Erythroblast (primary cell): Measurements from ENCODE around the gene KSR1.
A peak's percentile ranks its signal among the peaks of the same experiment; 100 is the strongest.
"Not testable (repeated sequence)": the region's sequence is repeated elsewhere in the genome, so short reads cannot be mapped to it uniquely, and the experiment has no call there.

Experiments
- DNase-seq, 2 experiments: peaks; one replicate each; lab custom pipeline; 2025; lab: John Stamatoyannopoulos, UW
- GATA1 ChIP-seq: IDR thresholded peaks from 2 replicates; pipeline ENCODE4 v1.6.1; 2011; ENCODE audit warnings: low read depth, mild to moderate bottlenecking, control low read depth, low read length, moderate library complexity
- POLR2A ChIP-seq: IDR thresholded peaks from 2 replicates; pipeline ENCODE4 v1.6.1; 2011; ENCODE audit warnings: mild to moderate bottlenecking, low read length

The KSR1 gene

GRCh38 chr17:27433521-27433920 lies 22.7 kb upstream of the KSR1 start:
- TF ChIP-seq POLR2A (no peak), GATA1 (no peak)
- no peak for DNase-seq

- DNase-seq = not testable (repeated sequence)
These were observed 20.7 kb upstream of the KSR1 start for GRCh38 chr17:27435431-27436070.

GRCh38 chr17:27438348-27438998 lies 17.8 kb upstream of the KSR1 start:
- peak in 1 of 2 experiments; percentile 13 for DNase-seq
- no peak for TF ChIP-seq GATA1
- TF ChIP-seq POLR2A = no peak

- DNase-seq = no peak
- no peak for TF ChIP-seq POLR2A
- TF ChIP-seq GATA1 = no peak
These were observed 16.9 kb upstream of the KSR1 start for GRCh38 chr17:27439342-27439741.

- DNase-seq = no peak
- TF ChIP-seq GATA1 (no peak), POLR2A (no peak)
These were observed 13.5 kb upstream of the KSR1 start for GRCh38 chr17:27442702-27443101.

GRCh38 chr17:27443491-27443890 lies 12.8 kb upstream of the KSR1 start:
- TF ChIP-seq POLR2A = no peak
- no peak for TF ChIP-seq GATA1
- no peak for DNase-seq

GRCh38 chr17:27445971-27446370 lies 10.3 kb upstream of the KSR1 start:
- DNase-seq = no peak
- TF ChIP-seq GATA1 = no peak
- TF ChIP-seq POLR2A = no peak

GRCh38 chr17:27446569-27447301 lies 9.5 kb upstream of the KSR1 start:
- no peak for TF ChIP-seq GATA1
- TF ChIP-seq POLR2A = no peak
- peak; percentile 85 to 90 for DNase-seq

- DNase-seq = peak; percentile 42 to 75
These were observed 7.7 kb upstream of the KSR1 start for GRCh38 chr17:27448534-27448933.

GRCh38 chr17:27449541-27449940 lies 6.7 kb upstream of the KSR1 start:
- TF ChIP-seq GATA1 = no peak
- no peak for TF ChIP-seq POLR2A
- DNase-seq = peak; percentile 55 to 71

- no peak for DNase-seq
- TF ChIP-seq POLR2A (no peak), GATA1 (no peak)
These were observed 6.3 kb upstream of the KSR1 start for GRCh38 chr17:27449988-27450387.

- no peak for DNase-seq
- TF ChIP-seq POLR2A = no peak
- TF ChIP-seq GATA1 = no peak
These were observed 5.8 kb upstream of the KSR1 start for GRCh38 chr17:27450416-27450815.

GRCh38 chr17:27451906-27452305 lies 4.3 kb upstream of the KSR1 start:
- TF ChIP-seq GATA1 (no peak), POLR2A (no peak)
- no peak for DNase-seq

GRCh38 chr17:27452828-27453227 lies 3.4 kb upstream of the KSR1 start:
- peak in 1 of 2 experiments; percentile 53 for DNase-seq
- TF ChIP-seq POLR2A (no peak), GATA1 (no peak)

GRCh38 chr17:27453471-27453870 lies 2.8 kb upstream of the KSR1 start:
- TF ChIP-seq POLR2A = no peak
- no peak for DNase-seq
